Neural progenitor cell (in vitro differentiated cells): ENCODE results near the gene DOCK4. TPM values are rescaled to one million over a fixed set of nuclear protein-coding genes. Genes with fewer than 3 reads are reported as not detected.

Source experiments
- DNase-seq: peaks from one replicate; pipeline ENCODE4 v3.0.0-alpha.2; 2016; ENCODE audit warnings: low spot score
- H2AFZ ChIP-seq: fragments of 200-600 bp; sonication (generic); replicated peaks from 2 replicates; pipeline ENCODE4 v1.6.1; 2016; ENCODE audit warnings: antibody characterized with exemption
- H3F3A ChIP-seq: fragments of 200-600 bp; sonication (generic); 2 replicates; pipeline ENCODE4 v1.6.1; 2016; ENCODE audit warnings: antibody characterized with exemption, low read depth
- H3K27ac ChIP-seq: fragments of 200-600 bp; sonication (generic); 2 replicates; pipeline ENCODE4 v1.5.1; 2016; ENCODE audit warnings: mild to moderate bottlenecking
- H3K27me3 ChIP-seq: fragments of 200-600 bp; sonication (generic); 2 replicates; pipeline ENCODE4 v1.6.1; 2016; ENCODE audit warnings: mild to moderate bottlenecking, moderate library complexity
- H3K36me3 ChIP-seq: fragments of 200-600 bp; sonication (generic); 2 replicates; pipeline ENCODE4 v1.5.1; 2016
- H3K4me1 ChIP-seq: fragments of 200-600 bp; sonication (generic); 2 replicates; pipeline ENCODE4 v1.6.1; 2016; ENCODE audit warnings: mixed run types
- H3K4me2 ChIP-seq: fragments of 200-600 bp; sonication (generic); 2 replicates; pipeline ENCODE4 v1.6.1; 2016
- H3K4me3 ChIP-seq: fragments of 200-600 bp; sonication (generic); 2 replicates; pipeline ENCODE4 v1.5.1; 2016
- H3K79me2 ChIP-seq: fragments of 200-600 bp; sonication (generic); 2 replicates; pipeline ENCODE4 v1.6.1; 2016; ENCODE audit warnings: low read depth
- H3K9ac ChIP-seq: fragments of 200-600 bp; sonication (generic); 2 replicates; pipeline ENCODE4 v1.6.1; 2016
- H3K9me3 ChIP-seq: fragments of 200-600 bp; sonication (generic); 2 replicates; pipeline ENCODE4 v1.5.1; 2016; ENCODE audit warnings: low read depth
- H4K20me1 ChIP-seq: fragments of 200-600 bp; sonication (generic); 2 replicates; pipeline ENCODE4 v1.6.1; 2016; ENCODE audit warnings: low read depth
- H3K27ac Mint-ChIP-seq: 3 replicates; pipeline ENCODE4 v1.8.0; 2021; ENCODE audit warnings: mixed read lengths
- H3K27me3 Mint-ChIP-seq: 2 replicates; pipeline ENCODE4 v1.8.0; 2022; ENCODE audit warnings: low read depth, mild to moderate bottlenecking, inconsistent platforms, moderate library complexity, mixed read lengths; ENCODE audit not compliant: insufficient read depth
- H3K36me3 Mint-ChIP-seq: 3 replicates; pipeline ENCODE4 v1.8.0; 2021; ENCODE audit warnings: mixed read lengths
- H3K4me1 Mint-ChIP-seq: 3 replicates; pipeline ENCODE4 v1.8.0; 2021; ENCODE audit warnings: mixed read lengths
- H3K4me3 Mint-ChIP-seq: 3 replicates; pipeline ENCODE4 v1.8.0; 2021; ENCODE audit warnings: mild to moderate bottlenecking, moderate library complexity, mixed read lengths
- H3K9me3 Mint-ChIP-seq: 3 replicates; pipeline ENCODE4 v1.8.0; 2020; ENCODE audit warnings: mixed read lengths
- CTCF ChIP-seq: fragments of 200-600 bp; sonication (generic); IDR thresholded peaks from 2 replicates; pipeline ENCODE4 v1.5.1; 2017; ENCODE audit warnings: antibody characterized with exemption, mild to moderate bottlenecking
- EZH2 ChIP-seq: fragments of 200-600 bp; sonication (generic); IDR thresholded peaks from 2 replicates; pipeline ENCODE4 v1.6.1; 2017; ENCODE audit warnings: antibody characterized with exemption, mild to moderate bottlenecking, moderate library complexity
- EZH2phosphoT487 ChIP-seq: fragments of 200-600 bp; sonication (generic); IDR thresholded peaks from 2 replicates; pipeline ENCODE4 v1.6.1; 2017; ENCODE audit warnings: antibody characterized with exemption
- total RNA-seq: library from RNA; depleted of rRNA; stranded (reverse); fragments of >200 nt; gene quantifications from 2 replicates; pipeline ENCODE4 v1.2.3, GENCODE V29; 2015; ENCODE audit warnings: low replicate concordance

Gene DOCK4
- total RNA-seq, 1 donor from 2014 or later: 11.4 TPM

- Histone ChIP-seq H3F3A (no peaks in the 10 kb centered on the region), H4K20me1 (no peaks in the 10 kb centered on the region), H3K9me3 (no peaks in the 10 kb centered on the region), H2AFZ (no peak overlapping the region), H3K27me3 (no peaks in the 10 kb centered on the region), H3K4me3 (no peak overlapping the region), H3K9ac (no peak overlapping the region), H3K4me1 (peaks cover 4% of the 10 kb centered on the region), H3K79me2 (no peaks in the 10 kb centered on the region), H3K27ac (no peak overlapping the region), H3K4me2 (no peak overlapping the region), H3K36me3 (no peaks in the 10 kb centered on the region)
- H3K27ac Mint-ChIP-seq: no peak overlapping the region
- H3K4me3 Mint-ChIP-seq: no peak overlapping the region
- peaks cover 3% of the 10 kb centered on the region for H3K27me3 Mint-ChIP-seq
- peaks cover 3% of the 10 kb centered on the region for H3K4me1 Mint-ChIP-seq
- TF ChIP-seq EZH2phosphoT487 (no peak), EZH2 (no peak), CTCF (no peak)
- peaks cover 8% of the 10 kb centered on the region for H3K9me3 Mint-ChIP-seq
- no peak for DNase-seq
- H3K36me3 Mint-ChIP-seq: no peaks in the 10 kb centered on the region
Observed at GRCh38 chr7:112047421-112047820, 158.8 kb downstream of the DOCK4 start.

DNA sequence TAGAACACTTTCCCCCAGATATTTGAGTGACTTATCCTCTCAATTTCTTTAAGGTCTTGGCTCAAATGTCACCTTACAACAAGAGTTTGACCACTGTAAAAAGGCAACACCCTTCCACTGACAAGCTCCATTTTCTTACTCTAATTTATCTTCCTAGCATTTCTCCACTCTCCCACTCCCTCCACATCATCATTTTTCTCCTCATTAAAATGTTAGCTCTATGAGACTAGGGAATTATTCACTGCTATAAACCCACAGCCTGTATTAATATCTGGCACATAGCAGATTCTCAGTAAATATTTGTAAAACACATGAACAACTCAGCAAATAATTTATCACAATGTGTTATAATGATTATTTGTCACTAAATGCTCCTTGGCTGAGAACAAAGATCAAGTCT, 161.0 kb downstream of the DOCK4 start:
- Mint-ChIP-seq H3K9me3 (peaks cover 8% of the 10 kb centered on the region), H3K27ac (no peak overlapping the region), H3K27me3 (peaks cover 3% of the 10 kb centered on the region), H3K4me3 (no peak overlapping the region), H3K4me1 (no peaks in the 10 kb centered on the region), H3K36me3 (no peaks in the 10 kb centered on the region)
- Histone ChIP-seq H4K20me1 (no peaks in the 10 kb centered on the region), H3K27me3 (no peaks in the 10 kb centered on the region), H3K4me1 (peaks cover 4% of the 10 kb centered on the region), H3K4me2 (no peak overlapping the region), H3K9ac (no peak overlapping the region), H3K36me3 (no peaks in the 10 kb centered on the region), H3K27ac (no peak overlapping the region), H3K79me2 (no peaks in the 10 kb centered on the region), H2AFZ (no peak overlapping the region), H3F3A (no peaks in the 10 kb centered on the region), H3K4me3 (no peak overlapping the region), H3K9me3 (no peaks in the 10 kb centered on the region)
- TF ChIP-seq EZH2phosphoT487 (no peak), EZH2 (no peak), CTCF (no peak)
- DNase-seq: no peak

GRCh38 chr7:112042631-112043030, 163.6 kb downstream of the DOCK4 start:
- peaks cover 6% of the 10 kb centered on the region for H3K9me3 Mint-ChIP-seq
- H3K27ac ChIP-seq: no peak overlapping the region
- H3F3A ChIP-seq: no peaks in the 10 kb centered on the region
- H3K36me3 Mint-ChIP-seq: no peaks in the 10 kb centered on the region
- H3K27ac Mint-ChIP-seq: no peak overlapping the region
- no peak for DNase-seq
- H3K79me2 ChIP-seq: no peaks in the 10 kb centered on the region
- H3K9ac ChIP-seq: no peak overlapping the region
- no peaks in the 10 kb centered on the region for H3K4me1 Mint-ChIP-seq
- no peaks in the 10 kb centered on the region for H4K20me1 ChIP-seq
- no peaks in the 10 kb centered on the region for H3K9me3 ChIP-seq
- no peak overlapping the region for H3K4me2 ChIP-seq
- H3K27me3 Mint-ChIP-seq: no peaks in the 10 kb centered on the region
- no peaks in the 10 kb centered on the region for H3K27me3 ChIP-seq
- no peak overlapping the region for H2AFZ ChIP-seq
- H3K4me1 ChIP-seq: peaks cover 4% of the 10 kb centered on the region
- no peak overlapping the region for H3K4me3 Mint-ChIP-seq
- TF ChIP-seq EZH2phosphoT487 (no peak), EZH2 (no peak), CTCF (no peak)
- no peak overlapping the region for H3K4me3 ChIP-seq
- no peaks in the 10 kb centered on the region for H3K36me3 ChIP-seq
